Caco-2 (cell line): ENCODE measurements around the gene DOCK9. TPM values are rescaled to one million over a fixed set of nuclear protein-coding genes. Genes with fewer than 3 reads are reported as not detected.

Source experiments
- BruUV-seq: library from RNA; stranded (reverse); fragments of 400-500 nt; replicated peaks from 2 replicates; lab custom pipeline; 2021; lab: Mats Ljungman, UMichigan
- CTCF ChIA-PET: fragments of 300-600 bp; sonication (Branson Sonifier 250); formaldehyde crosslinking; loops from one replicate; lab custom pipeline; 2022; ENCODE audit warnings: antibody characterized with exemption; lab: Charles Lee
- POLR2A ChIA-PET: fragments of 300-600 bp; sonication (Branson Sonifier 250); formaldehyde crosslinking; loops from one replicate; lab custom pipeline; 2022; ENCODE audit warnings: antibody characterized with exemption; lab: Charles Lee
- DNase-seq, 2 experiments: peaks; one replicate each; pipeline versions ENCODE4 v3.0.0 to v3.0.0-alpha.2; 2020 to 2022
- H3K27me3 ChIP-seq: replicated peaks from 2 replicates; pipeline ENCODE4 v1.6.0; 2011; ENCODE audit warnings: low read length; ENCODE audit not compliant: control insufficient read depth, insufficient read depth
- H3K36me3 ChIP-seq: 2 replicates; pipeline ENCODE4 v1.5.1; 2011; ENCODE audit warnings: low read length; ENCODE audit not compliant: control insufficient read depth, insufficient read depth
- H3K4me1 ChIP-seq: fragments of 250-450 bp; sonication (Bioruptor Pico); 2 replicates; pipeline ENCODE4 v1.5.1; 2020; ENCODE audit warnings: mild to moderate bottlenecking
- H3K4me3 ChIP-seq: 2 replicates; pipeline ENCODE4 v1.5.1; 2011; ENCODE audit warnings: low read depth, mild to moderate bottlenecking, control low read depth, low read length
- H3K9me3 ChIP-seq: fragments of 250-450 bp; sonication (Bioruptor Pico); 2 replicates; pipeline ENCODE4 v1.5.1; 2020; ENCODE audit warnings: mild to moderate bottlenecking, moderate library complexity
- H3K27ac Mint-ChIP-seq: one replicate; pipeline ENCODE4 v1.8.0; 2022; ENCODE audit warnings: mixed read lengths; ENCODE audit not compliant: unreplicated experiment
- H3K27me3 Mint-ChIP-seq: one replicate; pipeline ENCODE4 v1.8.0; 2022; ENCODE audit warnings: mixed read lengths; ENCODE audit not compliant: insufficient read depth, unreplicated experiment
- H3K36me3 Mint-ChIP-seq: one replicate; pipeline ENCODE4 v1.8.0; 2022; ENCODE audit warnings: mild to moderate bottlenecking, mixed read lengths; ENCODE audit not compliant: insufficient read depth, unreplicated experiment
- H3K4me1 Mint-ChIP-seq: one replicate; pipeline ENCODE4 v1.8.0; 2022; ENCODE audit warnings: low read depth, mixed read lengths; ENCODE audit not compliant: unreplicated experiment
- H3K4me3 Mint-ChIP-seq: one replicate; pipeline ENCODE4 v1.8.0; 2022; ENCODE audit warnings: mild to moderate bottlenecking, moderate library complexity, mixed read lengths; ENCODE audit not compliant: unreplicated experiment
- H3K9me3 Mint-ChIP-seq: one replicate; pipeline ENCODE4 v1.8.0; 2022; ENCODE audit warnings: mixed read lengths; ENCODE audit not compliant: unreplicated experiment
- intact Hi-C: fragments of 100-400 bp; cut with micrococcal nuclease; formaldehyde crosslinking; loops from one replicate; pipeline ENCODE4 v1.10.0; 2022; ENCODE audit not compliant: unreplicated experiment
- total RNA-seq: library from RNA; stranded (reverse); gene quantifications from 2 replicates; pipeline ENCODE4 v1.2.3, GENCODE V29; 2022
- TF ChIP-seq, protein P1 (sequence below), 2 experiments: fragments of 200-600 bp in 1 of 2; IDR thresholded peaks; 1 replicate in 1 of 2; 2 replicates in 1 of 2; pipeline versions ENCODE4 v1.5.1 to v1.8.0; 2011 to 2022; ENCODE audit warnings: antibody characterized with exemption in 1 of 2, control low read depth in 1 of 2, inconsistent platforms in 1 of 2, low read depth in 1 of 2, low read length in 1 of 2, mild to moderate bottlenecking in 1 of 2, moderate library complexity in 1 of 2; ENCODE audit not compliant: insufficient read depth in 1 of 2, severe bottlenecking in 1 of 2, unreplicated experiment in 1 of 2

The DOCK9 gene
- total RNA-seq, 1 experiment from 2014 or later = 260 TPM

GRCh38 chr13:98831236-98831635 is 146.6 kb downstream of the DOCK9 start:
- BruUV-seq = no TSS peak
- Mint-ChIP-seq H3K27me3 (no peaks in the 10 kb centered on the region), H3K4me1 (no peaks in the 10 kb centered on the region), H3K9me3 (no peaks in the 10 kb centered on the region), H3K27ac (no peak overlapping the region), H3K4me3 (no peak overlapping the region), H3K36me3 (peaks cover 77% of the 10 kb centered on the region)
- CTCF ChIA-PET = no interaction called here
- POLR2A ChIA-PET = no interaction called here
- peaks cover 4% of the 10 kb centered on the region; the same call in 1 of the 2 replicates for H3K4me1 ChIP-seq
- intact Hi-C loops = no loop called here
- H3K9me3 ChIP-seq = no peaks in the 10 kb centered on the region
- DNase-seq = no peak
- no peaks in the 10 kb centered on the region for H3K27me3 ChIP-seq
- TF ChIP-seq, protein P1, sequence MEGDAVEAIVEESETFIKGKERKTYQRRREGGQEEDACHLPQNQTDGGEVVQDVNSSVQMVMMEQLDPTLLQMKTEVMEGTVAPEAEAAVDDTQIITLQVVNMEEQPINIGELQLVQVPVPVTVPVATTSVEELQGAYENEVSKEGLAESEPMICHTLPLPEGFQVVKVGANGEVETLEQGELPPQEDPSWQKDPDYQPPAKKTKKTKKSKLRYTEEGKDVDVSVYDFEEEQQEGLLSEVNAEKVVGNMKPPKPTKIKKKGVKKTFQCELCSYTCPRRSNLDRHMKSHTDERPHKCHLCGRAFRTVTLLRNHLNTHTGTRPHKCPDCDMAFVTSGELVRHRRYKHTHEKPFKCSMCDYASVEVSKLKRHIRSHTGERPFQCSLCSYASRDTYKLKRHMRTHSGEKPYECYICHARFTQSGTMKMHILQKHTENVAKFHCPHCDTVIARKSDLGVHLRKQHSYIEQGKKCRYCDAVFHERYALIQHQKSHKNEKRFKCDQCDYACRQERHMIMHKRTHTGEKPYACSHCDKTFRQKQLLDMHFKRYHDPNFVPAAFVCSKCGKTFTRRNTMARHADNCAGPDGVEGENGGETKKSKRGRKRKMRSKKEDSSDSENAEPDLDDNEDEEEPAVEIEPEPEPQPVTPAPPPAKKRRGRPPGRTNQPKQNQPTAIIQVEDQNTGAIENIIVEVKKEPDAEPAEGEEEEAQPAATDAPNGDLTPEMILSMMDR (IDR thresholded peaks at IDR 0.05; ENCODE audit: insufficient read depth in 1 of 2, low read depth in 1 of 2, low read length in 1 of 2, severe bottlenecking in 1 of 2, unreplicated experiment in 1 of 2) = no peak
- no peak overlapping the region for H3K4me3 ChIP-seq
- peaks cover 2% of the 10 kb centered on the region; the same call in 1 of the 2 replicates for H3K36me3 ChIP-seq

GRCh38 chr13:98829541-98829940 is 148.3 kb downstream of the DOCK9 start:
- Histone ChIP-seq H3K27me3 (no peaks in the 10 kb centered on the region), H3K4me3 (no peak overlapping the region), H3K4me1 (no peaks in the 10 kb centered on the region), H3K36me3 (peaks cover 2% of the 10 kb centered on the region; the same call in 1 of the 2 replicates), H3K9me3 (no peaks in the 10 kb centered on the region)
- POLR2A ChIA-PET = no interaction called here
- CTCF ChIA-PET = no interaction called here
- no peaks in the 10 kb centered on the region for H3K27me3 Mint-ChIP-seq
- H3K9me3 Mint-ChIP-seq = no peaks in the 10 kb centered on the region
- intact Hi-C loops = no loop called here
- no peak for DNase-seq
- H3K36me3 Mint-ChIP-seq = peaks cover 77% of the 10 kb centered on the region
- no peak overlapping the region for H3K4me3 Mint-ChIP-seq
- no peaks in the 10 kb centered on the region for H3K4me1 Mint-ChIP-seq
- no peak overlapping the region for H3K27ac Mint-ChIP-seq
- BruUV-seq = no TSS peak
- TF ChIP-seq, protein P1 (IDR thresholded peaks at IDR 0.05; ENCODE audit: insufficient read depth in 1 of 2, low read depth in 1 of 2, low read length in 1 of 2, severe bottlenecking in 1 of 2, unreplicated experiment in 1 of 2) = no peak

- Histone ChIP-seq H3K4me1 (no peaks in the 10 kb centered on the region), H3K4me3 (no peak overlapping the region), H3K9me3 (no peaks in the 10 kb centered on the region), H3K36me3 (peaks cover 2% of the 10 kb centered on the region; the same call in 1 of the 2 replicates), H3K27me3 (no peaks in the 10 kb centered on the region)
- no peaks in the 10 kb centered on the region for H3K27me3 Mint-ChIP-seq
- POLR2A ChIA-PET = no interaction called here
- intact Hi-C loops = no loop called here
- H3K36me3 Mint-ChIP-seq = peaks cover 77% of the 10 kb centered on the region
- no peak overlapping the region for H3K4me3 Mint-ChIP-seq
- no peak for DNase-seq
- no peak overlapping the region for H3K27ac Mint-ChIP-seq
- TF ChIP-seq, protein P1 (IDR thresholded peaks at IDR 0.05; ENCODE audit: insufficient read depth in 1 of 2, low read depth in 1 of 2, low read length in 1 of 2, severe bottlenecking in 1 of 2, unreplicated experiment in 1 of 2) = no peak
- no peaks in the 10 kb centered on the region for H3K9me3 Mint-ChIP-seq
- H3K4me1 Mint-ChIP-seq = no peaks in the 10 kb centered on the region
- CTCF ChIA-PET = interaction anchor here (0.8 kb wide), 1 partner anchor 11 kb away, joined by 6 read pairs; no protein-coding TSS in a partner anchor
- BruUV-seq = no TSS peak
These were observed 149.2 kb downstream of the DOCK9 start for GRCh38 chr13:98828614-98829013.
